ENCODE measurements around the gene CCNL1. TPM values are rescaled to one million over a fixed set of nuclear protein-coding genes. Genes with fewer than 3 reads are reported as not detected.

The CCNL1 gene
- polyA plus RNA-seq, 1 donor from 2014 or later = 186 TPM

DNA sequence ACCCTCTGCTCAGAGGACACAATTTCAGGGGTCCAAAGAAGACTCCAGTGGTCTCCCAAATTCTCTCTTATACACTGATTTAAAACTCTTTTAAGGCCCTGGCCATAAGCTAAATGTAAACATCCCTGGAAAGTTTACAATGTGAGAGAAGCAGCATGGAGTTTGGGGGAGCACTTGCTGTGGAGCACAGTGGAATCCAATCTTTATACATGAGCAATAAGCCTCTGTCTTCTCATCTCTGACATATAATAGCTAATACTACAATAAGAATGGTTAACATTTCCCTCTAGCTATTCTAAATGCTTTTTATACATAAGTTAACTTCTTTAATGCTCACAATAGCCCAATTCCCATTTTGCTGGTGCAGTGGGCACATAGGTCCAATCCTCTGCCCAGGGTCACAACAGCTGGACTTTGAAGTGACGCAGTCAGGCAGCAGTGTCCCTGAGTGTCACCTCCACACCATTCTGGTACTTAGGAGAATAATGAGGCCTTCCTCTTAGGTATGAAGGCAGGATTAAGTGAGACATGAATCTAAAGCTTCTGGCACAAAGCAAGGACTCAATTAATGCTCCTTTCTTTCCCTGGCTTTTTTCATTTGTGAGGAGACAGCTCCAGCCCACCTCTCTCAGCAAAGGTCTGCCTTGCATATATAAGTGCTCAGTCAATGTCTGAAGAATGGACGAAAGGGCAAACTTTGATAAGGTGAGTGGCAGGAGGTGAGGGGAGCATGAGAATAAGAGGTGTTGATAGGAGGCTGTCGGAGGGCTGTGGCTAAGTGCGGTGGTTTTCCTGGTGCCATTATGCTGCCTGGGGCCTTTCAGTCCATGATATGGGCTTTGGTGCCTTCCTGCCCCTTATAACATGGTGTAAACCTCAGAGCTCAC, 26.3 kb downstream of the CCNL1 start:
- Histone ChIP-seq H2AFZ (ENCODE audit: low read depth, low read length) (no peak overlapping the region), H3K4me3 (ENCODE audit: low read length) (no peak overlapping the region), H3K79me2 (replicated peaks; ENCODE audit: insufficient read depth, low read length) (no peaks in the 10 kb centered on the region), H3K27me3 (ENCODE audit: insufficient read depth, low read depth, low read length) (no peaks in the 10 kb centered on the region), H3K4me2 (ENCODE audit: low read length) (no peak overlapping the region), H3K9ac (ENCODE audit: low read length) (no peak overlapping the region), H3K9me2 (ENCODE audit: insufficient read depth, low read length) (no peaks in the 10 kb centered on the region), H3K27ac (ENCODE audit: low read length) (no peak overlapping the region), H4K20me1 (ENCODE audit: insufficient read depth) (no peaks in the 10 kb centered on the region), H3K9me3 (ENCODE audit: low read length) (no peaks in the 10 kb centered on the region), H3F3A (ENCODE audit: insufficient read depth, low read length, poor library complexity, severe bottlenecking) (no peaks in the 10 kb centered on the region), H3K36me3 (ENCODE audit: insufficient read depth, low read length) (no peaks in the 10 kb centered on the region)
- TF ChIP-seq EP300 (conservative IDR thresholded peaks at IDR 0.05; ENCODE audit: poor library complexity, severe bottlenecking) (no peak), EZH2 (IDR thresholded peaks at IDR 0.05; ENCODE audit: borderline replicate concordance, insufficient read depth, low read length, poor library complexity, severe bottlenecking) (no peak), SMC3 (conservative IDR thresholded peaks at IDR 0.05; ENCODE audit: poor library complexity) (no peak), TAF1 (IDR thresholded peaks at IDR 0.05; ENCODE audit: low read depth) (no peak), MXI1 (conservative IDR thresholded peaks at IDR 0.05; ENCODE audit: poor library complexity, severe bottlenecking) (no peak), POLR2AphosphoS5 (IDR thresholded peaks at IDR 0.05) (no peak), RAD21 (conservative IDR thresholded peaks at IDR 0.05) (no peak)
- TF ChIP-seq, protein P1, sequence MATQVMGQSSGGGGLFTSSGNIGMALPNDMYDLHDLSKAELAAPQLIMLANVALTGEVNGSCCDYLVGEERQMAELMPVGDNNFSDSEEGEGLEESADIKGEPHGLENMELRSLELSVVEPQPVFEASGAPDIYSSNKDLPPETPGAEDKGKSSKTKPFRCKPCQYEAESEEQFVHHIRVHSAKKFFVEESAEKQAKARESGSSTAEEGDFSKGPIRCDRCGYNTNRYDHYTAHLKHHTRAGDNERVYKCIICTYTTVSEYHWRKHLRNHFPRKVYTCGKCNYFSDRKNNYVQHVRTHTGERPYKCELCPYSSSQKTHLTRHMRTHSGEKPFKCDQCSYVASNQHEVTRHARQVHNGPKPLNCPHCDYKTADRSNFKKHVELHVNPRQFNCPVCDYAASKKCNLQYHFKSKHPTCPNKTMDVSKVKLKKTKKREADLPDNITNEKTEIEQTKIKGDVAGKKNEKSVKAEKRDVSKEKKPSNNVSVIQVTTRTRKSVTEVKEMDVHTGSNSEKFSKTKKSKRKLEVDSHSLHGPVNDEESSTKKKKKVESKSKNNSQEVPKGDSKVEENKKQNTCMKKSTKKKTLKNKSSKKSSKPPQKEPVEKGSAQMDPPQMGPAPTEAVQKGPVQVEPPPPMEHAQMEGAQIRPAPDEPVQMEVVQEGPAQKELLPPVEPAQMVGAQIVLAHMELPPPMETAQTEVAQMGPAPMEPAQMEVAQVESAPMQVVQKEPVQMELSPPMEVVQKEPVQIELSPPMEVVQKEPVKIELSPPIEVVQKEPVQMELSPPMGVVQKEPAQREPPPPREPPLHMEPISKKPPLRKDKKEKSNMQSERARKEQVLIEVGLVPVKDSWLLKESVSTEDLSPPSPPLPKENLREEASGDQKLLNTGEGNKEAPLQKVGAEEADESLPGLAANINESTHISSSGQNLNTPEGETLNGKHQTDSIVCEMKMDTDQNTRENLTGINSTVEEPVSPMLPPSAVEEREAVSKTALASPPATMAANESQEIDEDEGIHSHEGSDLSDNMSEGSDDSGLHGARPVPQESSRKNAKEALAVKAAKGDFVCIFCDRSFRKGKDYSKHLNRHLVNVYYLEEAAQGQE (IDR thresholded peaks at IDR 0.05; ENCODE audit: borderline replicate concordance) = no peak
- TF ChIP-seq, protein P2, sequence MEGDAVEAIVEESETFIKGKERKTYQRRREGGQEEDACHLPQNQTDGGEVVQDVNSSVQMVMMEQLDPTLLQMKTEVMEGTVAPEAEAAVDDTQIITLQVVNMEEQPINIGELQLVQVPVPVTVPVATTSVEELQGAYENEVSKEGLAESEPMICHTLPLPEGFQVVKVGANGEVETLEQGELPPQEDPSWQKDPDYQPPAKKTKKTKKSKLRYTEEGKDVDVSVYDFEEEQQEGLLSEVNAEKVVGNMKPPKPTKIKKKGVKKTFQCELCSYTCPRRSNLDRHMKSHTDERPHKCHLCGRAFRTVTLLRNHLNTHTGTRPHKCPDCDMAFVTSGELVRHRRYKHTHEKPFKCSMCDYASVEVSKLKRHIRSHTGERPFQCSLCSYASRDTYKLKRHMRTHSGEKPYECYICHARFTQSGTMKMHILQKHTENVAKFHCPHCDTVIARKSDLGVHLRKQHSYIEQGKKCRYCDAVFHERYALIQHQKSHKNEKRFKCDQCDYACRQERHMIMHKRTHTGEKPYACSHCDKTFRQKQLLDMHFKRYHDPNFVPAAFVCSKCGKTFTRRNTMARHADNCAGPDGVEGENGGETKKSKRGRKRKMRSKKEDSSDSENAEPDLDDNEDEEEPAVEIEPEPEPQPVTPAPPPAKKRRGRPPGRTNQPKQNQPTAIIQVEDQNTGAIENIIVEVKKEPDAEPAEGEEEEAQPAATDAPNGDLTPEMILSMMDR (IDR thresholded peaks at IDR 0.05; ENCODE audit: poor library complexity, severe bottlenecking) = no peak

DNA sequence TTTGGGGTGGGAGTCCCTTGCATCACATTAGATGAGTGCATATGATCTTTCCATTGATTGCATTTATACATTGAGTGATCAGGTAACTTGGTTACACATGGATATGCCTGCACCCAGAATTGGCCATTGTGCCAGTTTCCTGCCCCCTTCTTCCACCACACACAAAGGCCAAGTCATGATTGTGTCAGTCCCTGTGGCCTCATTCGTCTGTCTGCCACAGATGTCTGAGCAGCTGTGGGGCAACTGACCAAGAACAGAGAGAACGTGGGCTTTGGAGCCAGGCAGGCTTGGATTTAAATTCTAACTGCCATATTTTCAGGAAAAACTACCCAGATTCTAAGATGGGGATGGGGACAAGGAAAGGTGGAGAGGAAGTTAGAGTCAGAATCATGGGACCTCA, 27.0 kb downstream of the CCNL1 start:
- H3K4me2 ChIP-seq (ENCODE audit: low read length) = no peak overlapping the region
- H2AFZ ChIP-seq (ENCODE audit: low read depth, low read length) = no peak overlapping the region

More for the DNA sequence above, 27.0 kb downstream of the CCNL1 start:
- Histone ChIP-seq H3K79me2 (replicated peaks; ENCODE audit: insufficient read depth, low read length) (no peaks in the 10 kb centered on the region), H3K4me3 (ENCODE audit: low read length) (no peak overlapping the region), H3K9ac (ENCODE audit: low read length) (no peak overlapping the region), H3F3A (ENCODE audit: insufficient read depth, low read length, poor library complexity, severe bottlenecking) (no peaks in the 10 kb centered on the region), H3K9me2 (ENCODE audit: insufficient read depth, low read length) (no peaks in the 10 kb centered on the region), H3K9me3 (ENCODE audit: low read length) (no peaks in the 10 kb centered on the region), H4K20me1 (ENCODE audit: insufficient read depth) (no peaks in the 10 kb centered on the region), H3K27ac (ENCODE audit: low read length) (no peak overlapping the region), H3K27me3 (ENCODE audit: insufficient read depth, low read depth, low read length) (no peaks in the 10 kb centered on the region), H3K36me3 (ENCODE audit: insufficient read depth, low read length) (no peaks in the 10 kb centered on the region)
- TF ChIP-seq RAD21 (conservative IDR thresholded peaks at IDR 0.05) = no peak
- TF ChIP-seq, protein P1 (IDR thresholded peaks at IDR 0.05; ENCODE audit: borderline replicate concordance) = no peak
- no peak for TF ChIP-seq POLR2AphosphoS5 (IDR thresholded peaks at IDR 0.05)
- no peak for TF ChIP-seq TAF1 (IDR thresholded peaks at IDR 0.05; ENCODE audit: low read depth)
- no peak for TF ChIP-seq EZH2 (IDR thresholded peaks at IDR 0.05; ENCODE audit: borderline replicate concordance, insufficient read depth, low read length, poor library complexity, severe bottlenecking)
- TF ChIP-seq EP300 (conservative IDR thresholded peaks at IDR 0.05; ENCODE audit: poor library complexity, severe bottlenecking) = no peak
- TF ChIP-seq, protein P2 (IDR thresholded peaks at IDR 0.05; ENCODE audit: poor library complexity, severe bottlenecking) = no peak
- TF ChIP-seq SMC3 (conservative IDR thresholded peaks at IDR 0.05; ENCODE audit: poor library complexity) = no peak
- no peak for TF ChIP-seq MXI1 (conservative IDR thresholded peaks at IDR 0.05; ENCODE audit: poor library complexity, severe bottlenecking)
